Fibroblast of the aortic adventitia (primary cell): ENCODE measurements around the gene HAGH. TPM values are rescaled to one million over a fixed set of nuclear protein-coding genes. Genes with fewer than 3 reads are reported as not detected.

Source experiments
- DNase-seq: peaks from one replicate; pipeline ENCODE4 v3.0.0-alpha.2; 2010; ENCODE audit warnings: low read depth
- H3K4me3 ChIP-seq: 2 replicates; pipeline ENCODE4 v1.5.1; 2011; ENCODE audit warnings: low read depth, mild to moderate bottlenecking, control low read depth, low read length, moderate library complexity
- CTCF ChIP-seq: IDR thresholded peaks from 2 replicates; pipeline ENCODE4 v1.5.1; 2011; ENCODE audit warnings: mild to moderate bottlenecking, low read length, control low read depth, inconsistent platforms; ENCODE audit not compliant: insufficient read depth
- total RNA-seq: library from RNA; depleted of rRNA; stranded (reverse); fragments of >200 nt; gene quantifications from 2 replicates; pipeline ENCODE4 v1.2.3, GENCODE V29; 2012; ENCODE audit warnings: low replicate concordance

Gene HAGH
- total RNA-seq, 1 donor: 21.9 TPM

GRCh38 chr16:1777375-1778199 lies 49.0 kb downstream of the HAGH start:
- no peak for DNase-seq
- no peak for TF ChIP-seq CTCF
- H3K4me3 ChIP-seq: no peak overlapping the region

GRCh38 chr16:1776991-1777374 lies 49.6 kb downstream of the HAGH start:
- no peak for TF ChIP-seq CTCF
- no peak for DNase-seq
- no peak overlapping the region for H3K4me3 ChIP-seq

- no peak overlapping the region for H3K4me3 ChIP-seq
- TF ChIP-seq CTCF: no peak
- no peak for DNase-seq
Observed at GRCh38 chr16:1776672-1776955, 50.0 kb downstream of the HAGH start.

- TF ChIP-seq CTCF: no peak
- H3K4me3 ChIP-seq: no peak overlapping the region
- no peak for DNase-seq
Observed at GRCh38 chr16:1775846-1776671, 50.6 kb downstream of the HAGH start.

- peak overlapping the region; percentile 84 for H3K4me3 ChIP-seq
- DNase-seq: no peak
- no peak for TF ChIP-seq CTCF
Observed at GRCh38 chr16:1775006-1775845, 51.4 kb downstream of the HAGH start.

- no peak for TF ChIP-seq CTCF
- no peak for DNase-seq
- peak overlapping the region; percentile 84 for H3K4me3 ChIP-seq
Observed at GRCh38 chr16:1774448-1774780, 52.2 kb downstream of the HAGH start.
